ENCODE measurements around the gene ZNF662.

GRCh38 chr3:42876940-42877720 lies 28.8 kb upstream of the ZNF662 start:
- TF ChIP-seq CTCF (conservative IDR thresholded peaks at IDR 0.05; ENCODE audit: low read length) = no peak
- no peak for TF ChIP-seq EZH2phosphoT487 (IDR thresholded peaks at IDR 0.05; ENCODE audit: borderline replicate concordance, low read depth, low read length)

All from OCI-LY7 (cell line).